Measurements from ENCODE around the gene CXCL9.
"Not testable (repeated sequence)": the region's sequence is repeated elsewhere in the genome, so short reads cannot be mapped to it uniquely, and the experiment has no call there.

Gene CXCL9

DNA sequence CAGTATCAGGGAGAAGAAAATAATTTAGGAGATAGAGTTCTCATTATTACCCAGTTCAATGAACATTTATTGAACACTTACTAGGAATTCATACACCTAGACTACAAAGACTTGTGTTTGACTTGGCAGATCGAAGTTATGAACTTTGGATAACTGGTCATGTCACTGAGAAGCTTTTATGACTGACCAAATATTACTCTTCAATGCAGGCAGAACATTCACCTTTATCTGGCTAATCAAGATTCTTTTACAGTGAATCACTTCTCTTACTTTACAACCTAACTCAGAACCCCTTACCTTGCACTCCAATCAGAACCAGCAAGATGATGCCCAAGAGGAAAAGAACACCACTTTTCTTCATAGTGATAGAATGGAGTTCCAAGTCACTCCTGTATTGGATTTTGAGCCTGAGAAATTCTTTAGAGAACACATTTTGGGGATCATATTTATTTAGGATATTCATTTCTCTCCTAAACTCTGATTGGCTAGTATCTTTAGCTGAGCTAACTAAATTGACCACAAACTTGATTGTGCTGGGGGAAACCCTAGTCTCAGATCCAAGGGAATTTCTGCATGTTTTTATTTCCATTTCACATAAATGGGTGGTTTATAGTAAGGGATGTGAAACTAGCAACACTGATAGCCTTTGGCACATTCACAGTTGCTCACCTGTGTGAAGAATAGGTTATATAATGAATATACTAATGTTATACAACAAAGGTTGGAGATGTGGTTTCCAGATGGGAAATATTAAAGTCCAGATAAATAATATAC lies at the start of gene CXCL9:
CXCL9 (minus strand) TSS at position 421 of the 774 bp plus-strand sequence; CDS start at position 361, 60 bp downstream.
- DNase-seq (ENCODE audit: low read depth in 4 of 4, low spot score in 1 of 4): no peak

DNA sequence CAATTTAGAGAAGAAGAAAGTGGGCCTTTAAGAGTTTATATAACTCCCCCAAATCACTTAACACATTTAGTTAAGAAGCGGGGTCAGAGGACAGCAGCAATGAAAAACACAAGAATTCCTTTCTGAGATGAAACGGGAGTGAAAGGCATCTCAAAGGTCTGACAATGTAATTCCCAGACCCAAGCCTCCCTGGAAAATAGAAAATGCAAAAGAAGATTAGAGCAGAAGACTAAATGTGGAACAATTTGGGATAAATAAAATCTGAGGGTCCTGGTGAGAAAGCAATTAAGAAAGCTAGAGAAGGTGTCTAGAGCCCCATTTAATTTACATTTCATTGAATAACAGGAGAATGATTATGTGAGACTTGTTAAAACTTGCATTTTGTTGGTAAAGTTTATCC lies 48.1 kb upstream of the CXCL9 start:
- DNase-seq (ENCODE audit: low read depth in 4 of 4, low spot score in 1 of 4): no peak

DNA sequence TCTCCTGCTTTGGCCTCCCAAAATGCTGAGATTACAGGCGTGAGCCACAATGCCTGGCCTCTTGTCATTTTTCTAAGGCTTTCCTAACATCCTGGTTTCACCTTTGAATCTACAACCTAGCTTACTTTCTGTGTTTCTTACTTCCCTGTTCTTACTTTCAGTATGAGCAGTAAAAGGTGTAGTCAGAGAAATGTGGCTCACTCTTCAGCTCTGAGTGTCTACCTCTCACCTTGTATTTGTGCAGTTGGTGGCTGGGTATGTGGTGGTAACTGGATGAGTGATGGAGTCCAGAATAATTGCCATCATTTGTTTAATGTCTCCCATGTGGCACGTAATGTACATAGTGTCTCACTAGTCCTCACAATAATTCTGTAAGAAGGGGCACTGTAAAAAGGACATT lies 47.7 kb upstream of the CXCL9 start:
- DNase-seq (ENCODE audit: low read depth in 4 of 4, low spot score in 1 of 4): peak in 1 of 4 experiments; percentile 8

DNA sequence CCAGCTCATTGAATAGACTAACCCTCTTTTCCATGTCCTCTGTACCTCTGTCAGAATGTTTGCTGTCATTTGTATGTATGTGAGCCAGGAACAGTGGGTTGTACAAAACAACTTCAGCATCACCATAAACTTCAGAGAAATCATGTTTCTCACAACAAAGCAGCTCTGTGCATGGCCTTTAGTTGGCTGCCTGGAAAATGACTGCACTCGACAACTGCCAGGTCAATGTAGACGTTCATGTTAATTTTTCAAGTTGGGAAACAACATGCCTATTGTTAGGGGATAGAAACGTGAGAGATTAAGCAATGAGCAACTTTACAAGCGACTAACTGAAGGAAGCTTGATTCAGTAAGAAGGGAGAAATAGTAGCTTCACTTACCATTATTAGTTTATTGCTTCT lies 46.4 kb upstream of the CXCL9 start:
- DNase-seq (ENCODE audit: low read depth in 4 of 4, low spot score in 1 of 4): no peak

DNA sequence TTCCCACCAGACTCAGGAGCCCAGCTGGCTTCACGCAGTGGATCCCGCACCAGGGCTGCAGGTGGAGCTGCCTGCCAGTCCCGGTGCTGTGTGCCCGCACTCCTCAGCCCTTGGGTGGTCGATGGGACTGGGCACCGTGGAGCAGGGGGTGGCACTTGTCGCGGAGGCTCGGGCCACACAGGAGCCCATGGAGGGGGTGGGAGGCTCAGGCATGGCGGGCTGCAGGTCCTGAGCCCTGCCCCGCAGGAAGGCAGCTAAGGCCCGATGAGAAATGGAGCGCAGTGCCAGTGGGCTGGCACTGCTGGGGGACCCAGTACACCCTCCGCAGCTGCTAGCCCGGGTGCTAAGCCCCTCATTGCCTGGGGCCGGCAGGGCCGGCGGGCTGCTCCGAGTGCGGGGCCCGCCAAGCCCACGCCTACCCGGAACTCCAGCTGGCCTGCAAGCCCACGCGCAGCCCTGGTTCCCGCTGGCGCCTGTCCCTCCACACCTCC lies 43.3 kb upstream of the CXCL9 start:
- not testable (repeated sequence) for DNase-seq (ENCODE audit: low read depth in 4 of 4, low spot score in 1 of 4)

DNA sequence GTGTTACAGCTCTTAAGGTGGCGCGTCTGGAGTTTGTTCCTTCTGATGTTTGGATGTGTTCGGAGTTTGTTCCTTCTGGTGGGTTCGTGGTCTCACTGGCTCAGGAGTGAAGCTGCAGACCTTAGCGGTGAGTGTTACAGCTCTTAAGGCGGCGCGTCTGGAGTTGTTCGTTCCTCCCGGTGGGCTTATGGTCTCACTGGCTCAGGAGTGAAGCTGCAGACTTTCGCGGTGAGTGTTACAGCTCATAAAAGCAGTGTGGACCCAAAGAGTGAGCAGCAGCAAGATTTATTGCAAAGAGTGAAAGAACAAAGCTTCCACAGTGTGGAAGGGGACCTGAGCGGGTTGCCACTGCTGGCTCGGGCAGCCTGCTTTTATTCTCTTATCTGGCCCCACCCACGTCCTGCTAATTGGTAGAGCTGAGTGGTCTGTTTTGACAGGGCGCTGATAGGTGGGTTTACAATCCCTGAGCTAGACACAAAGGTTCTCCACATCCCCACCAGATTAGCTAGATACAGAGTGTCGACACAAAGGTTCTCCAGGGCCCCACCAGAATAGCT lies 42.6 kb upstream of the CXCL9 start:
- not testable (repeated sequence) for DNase-seq (ENCODE audit: low read depth in 4 of 4, low spot score in 1 of 4)

DNA sequence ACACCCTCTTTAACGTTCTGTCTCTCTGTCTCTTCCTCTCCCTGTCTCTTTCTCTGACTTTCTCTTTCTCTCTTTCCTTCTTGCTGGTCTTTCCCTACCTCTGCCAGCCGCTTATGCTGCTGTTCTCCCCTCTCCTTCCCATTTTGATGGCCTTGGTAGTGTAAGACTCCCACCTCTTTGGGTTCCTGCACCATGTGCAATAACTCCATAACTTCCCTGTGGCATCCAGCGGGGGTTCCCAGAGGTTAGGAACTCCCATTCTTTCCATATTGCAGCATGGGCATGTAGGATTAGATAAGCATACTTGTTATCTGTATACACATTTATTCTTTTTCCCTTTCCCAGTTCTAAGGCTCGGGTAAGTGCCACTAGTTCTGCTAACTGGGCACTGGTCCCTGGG lies 37.4 kb upstream of the CXCL9 start:
- not testable (repeated sequence) for DNase-seq (ENCODE audit: low read depth in 4 of 4, low spot score in 1 of 4)

DNA sequence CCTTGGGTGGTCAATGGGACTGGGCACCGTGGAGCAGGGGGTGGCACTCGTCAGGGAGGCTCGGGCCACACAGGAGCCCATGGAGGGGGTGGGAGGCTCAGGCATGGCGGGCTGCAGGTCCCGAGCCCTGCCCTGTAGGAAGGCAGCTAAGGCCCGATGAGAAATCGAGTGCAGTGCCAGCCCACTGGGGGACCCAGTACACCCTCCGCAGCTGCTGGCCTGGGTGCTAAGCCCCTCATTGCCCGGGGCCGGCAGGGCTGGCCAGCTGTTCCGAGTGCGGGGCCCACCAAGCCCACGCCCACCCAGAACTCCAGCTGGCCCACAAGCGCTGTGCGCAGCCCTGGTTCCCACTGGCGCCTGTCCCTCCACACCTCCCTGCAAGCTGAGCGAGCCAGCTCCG lies 36.0 kb upstream of the CXCL9 start:
- DNase-seq (ENCODE audit: low read depth in 4 of 4, low spot score in 1 of 4): not testable (repeated sequence)

DNA sequence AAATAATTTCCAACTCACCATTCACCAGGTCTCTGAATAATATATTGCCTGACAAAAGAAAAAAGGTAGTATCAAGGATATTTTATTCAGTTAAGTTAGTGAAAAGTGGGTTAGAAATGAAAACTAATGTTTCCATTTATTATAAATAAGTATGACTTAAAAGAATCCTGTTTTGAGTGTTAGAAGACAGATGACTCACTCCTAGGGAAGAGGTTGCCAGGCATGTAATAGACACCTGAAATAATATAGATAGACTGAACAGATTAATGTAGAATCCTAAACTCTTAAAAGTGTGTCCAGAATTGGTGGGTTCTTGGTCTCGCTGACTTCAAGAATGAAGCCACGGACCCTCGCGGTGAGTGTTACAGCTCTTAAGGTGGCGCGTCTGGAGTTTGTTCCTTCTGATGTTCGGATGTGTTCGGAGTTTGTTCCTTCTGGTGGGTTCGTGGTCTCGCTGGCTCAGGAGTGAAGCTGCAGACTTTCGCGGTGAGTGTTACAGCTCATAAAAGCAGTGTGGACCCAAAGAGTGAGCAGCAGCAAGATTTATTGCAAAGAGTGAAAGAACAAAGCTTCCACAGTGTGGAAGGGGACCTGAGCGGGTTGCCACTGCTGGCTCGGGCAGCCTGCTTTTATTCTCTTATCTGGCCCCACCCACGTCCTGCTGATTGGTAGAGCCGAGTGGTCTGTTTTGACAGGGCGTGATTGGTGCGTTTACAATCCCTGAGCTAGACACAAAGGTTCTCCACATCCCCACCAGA lies 35.1 kb upstream of the CXCL9 start:
- DNase-seq (ENCODE audit: low read depth in 4 of 4, low spot score in 1 of 4): not testable (repeated sequence)

DNA sequence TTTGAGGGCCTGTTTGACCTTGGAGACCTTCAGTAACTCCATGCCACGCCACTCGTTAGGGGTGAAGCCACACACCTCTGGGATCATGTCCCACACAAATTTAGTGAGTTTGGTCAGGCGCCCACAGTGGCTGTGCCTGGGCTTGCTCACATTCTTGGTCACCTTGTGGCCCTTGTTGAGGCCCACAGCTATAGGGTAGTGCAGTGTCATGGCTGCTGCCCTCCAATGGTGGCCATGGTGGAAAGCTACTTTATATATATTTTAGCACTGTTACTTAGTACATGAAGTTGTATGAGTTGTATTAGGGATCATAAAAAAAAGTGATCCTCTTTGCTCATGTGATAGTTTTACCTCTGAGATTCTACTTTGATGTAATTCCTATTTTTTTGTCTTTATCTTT lies 29.5 kb upstream of the CXCL9 start:
- DNase-seq (ENCODE audit: low read depth in 4 of 4, low spot score in 1 of 4): no peak

DNA sequence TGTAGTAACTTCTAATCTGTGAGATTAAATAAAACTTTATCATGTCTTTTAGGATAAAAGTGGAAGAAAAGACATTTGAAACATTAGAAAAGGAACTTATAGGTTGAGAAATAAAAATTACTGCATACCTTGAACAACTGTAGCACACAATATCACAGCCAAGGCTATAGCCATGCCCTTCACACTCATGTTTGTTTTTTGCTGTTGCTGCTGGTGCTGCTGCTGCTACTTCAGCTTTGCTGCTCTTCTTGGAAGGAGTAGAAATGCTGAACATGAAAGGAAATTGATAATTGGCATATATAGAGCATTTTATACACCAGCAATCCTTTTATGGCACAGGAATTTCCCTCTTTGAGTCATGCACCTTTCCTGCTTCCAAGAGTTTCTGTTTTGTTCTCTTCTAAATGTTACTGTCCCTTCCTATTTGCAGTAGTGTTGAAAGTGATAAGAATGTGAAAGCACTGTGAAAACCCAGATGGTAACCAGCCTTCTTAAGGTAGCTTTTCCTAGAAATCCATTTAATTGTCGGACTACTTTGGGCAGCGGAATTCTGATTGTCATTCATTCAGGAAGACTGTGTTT lies 28.6 kb upstream of the CXCL9 start, which contains the start of gene CXCL11:
CXCL11 (minus strand) TSS at position 272 of the 582 bp plus-strand sequence; CDS start at position 189, 83 bp downstream.
- DNase-seq (ENCODE audit: low read depth in 4 of 4, low spot score in 1 of 4): no peak

DNA sequence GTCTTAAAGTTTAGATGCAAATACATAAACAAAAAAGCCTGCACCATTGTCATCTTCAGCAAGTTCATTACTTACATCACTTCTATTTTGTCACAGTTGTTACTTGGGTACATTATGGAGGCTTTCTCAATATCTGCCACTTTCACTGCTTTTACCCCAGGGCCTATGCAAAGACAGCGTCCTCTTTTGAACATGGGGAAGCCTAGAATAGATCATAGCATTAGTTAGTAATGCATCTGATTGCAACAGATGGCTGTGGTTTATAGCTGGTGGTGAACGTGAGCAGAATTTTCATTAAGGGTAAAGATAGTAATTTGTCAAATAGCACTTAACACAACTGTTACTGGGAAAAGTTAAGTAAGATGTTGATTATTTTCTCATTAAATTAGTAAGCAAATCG lies 27.8 kb upstream of the CXCL9 start:
- no peak for DNase-seq (ENCODE audit: low read depth in 4 of 4, low spot score in 1 of 4)

DNA sequence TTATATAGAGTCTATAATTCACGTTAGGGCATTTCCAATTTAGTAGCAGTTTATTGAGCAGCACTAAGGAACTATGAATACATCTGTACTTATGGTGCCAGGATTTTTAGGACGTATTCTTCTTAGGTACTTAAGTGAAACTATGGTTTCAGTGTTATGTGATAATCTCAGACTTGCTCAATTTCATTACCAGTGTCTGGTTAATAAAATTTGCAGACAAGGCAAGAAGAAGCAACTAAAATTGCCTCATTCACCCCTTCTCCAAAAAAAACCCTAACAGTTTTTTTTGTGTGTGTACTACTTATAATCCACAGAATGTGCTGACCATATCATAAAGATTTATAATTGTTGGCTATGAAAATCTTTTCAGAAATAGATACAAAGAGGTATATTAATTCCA lies 22.0 kb upstream of the CXCL9 start:
- DNase-seq (ENCODE audit: low read depth in 4 of 4, low spot score in 1 of 4): no peak

DNA sequence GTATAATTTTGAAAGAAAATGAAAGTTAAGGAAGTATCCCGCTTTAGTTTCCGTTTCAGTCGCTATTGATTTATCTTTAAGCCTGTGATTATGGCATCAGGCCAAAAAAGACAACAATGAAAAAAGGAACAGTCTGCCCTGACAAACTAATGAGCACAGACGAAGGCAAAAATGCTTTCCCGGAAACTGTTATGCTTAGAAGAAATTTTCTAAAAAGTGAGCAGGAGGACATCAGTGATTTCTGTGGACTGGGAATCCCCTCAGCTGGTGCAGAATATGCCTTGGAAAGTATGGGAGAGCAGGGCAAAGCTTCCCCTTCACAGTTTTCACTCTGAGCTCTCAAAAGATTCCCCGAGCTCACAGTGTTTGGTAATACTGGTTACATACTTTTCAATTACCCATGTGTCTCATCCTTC lies 21.0 kb upstream of the CXCL9 start:
- DNase-seq (ENCODE audit: low read depth in 4 of 4, low spot score in 1 of 4): no peak

DNA sequence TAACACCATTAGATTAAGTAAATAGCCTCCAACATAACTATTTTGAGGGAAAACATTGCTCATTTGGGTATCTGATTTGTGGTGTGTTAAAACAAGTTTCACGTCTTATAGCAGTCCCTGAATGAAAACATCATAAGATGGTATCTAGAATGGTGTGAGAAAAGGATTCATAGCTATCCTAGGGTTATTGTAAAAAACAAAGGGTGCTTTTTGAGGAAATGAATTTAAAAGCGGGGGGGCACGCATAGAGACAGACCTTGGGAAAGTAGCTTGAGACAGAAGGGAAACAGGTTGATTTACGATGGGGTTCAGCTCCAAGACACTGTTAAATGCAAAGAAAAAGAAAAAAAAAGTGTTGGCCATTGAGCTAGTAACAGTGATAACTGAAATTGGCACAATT lies 16.8 kb upstream of the CXCL9 start:
- DNase-seq (ENCODE audit: low read depth in 4 of 4, low spot score in 1 of 4): no peak

DNA sequence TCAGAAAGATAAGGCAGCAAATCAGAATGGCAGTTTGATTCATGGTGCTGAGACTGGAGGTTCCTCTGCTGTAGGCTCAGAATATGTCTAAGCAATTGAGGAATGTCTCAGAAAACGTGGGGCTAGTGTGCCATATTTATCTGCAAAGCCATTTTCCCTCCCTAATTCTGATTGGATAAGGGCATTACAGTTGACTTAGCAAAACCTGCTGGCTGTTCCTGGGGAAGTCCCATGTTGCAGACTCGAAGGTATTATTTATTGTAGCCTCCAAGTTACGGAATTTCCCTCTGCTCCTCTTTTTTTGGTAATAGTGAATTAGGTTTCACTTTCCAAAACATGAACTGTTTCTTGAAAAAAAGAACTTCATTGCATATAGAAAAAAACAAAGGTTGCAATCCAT lies 16.1 kb upstream of the CXCL9 start, which contains the start of gene CXCL10:
CXCL10 (minus strand) TSS at position 109 of the 400 bp plus-strand sequence; CDS start at position 43, 66 bp downstream.
- DNase-seq (ENCODE audit: low read depth in 4 of 4, low spot score in 1 of 4): no peak

DNA sequence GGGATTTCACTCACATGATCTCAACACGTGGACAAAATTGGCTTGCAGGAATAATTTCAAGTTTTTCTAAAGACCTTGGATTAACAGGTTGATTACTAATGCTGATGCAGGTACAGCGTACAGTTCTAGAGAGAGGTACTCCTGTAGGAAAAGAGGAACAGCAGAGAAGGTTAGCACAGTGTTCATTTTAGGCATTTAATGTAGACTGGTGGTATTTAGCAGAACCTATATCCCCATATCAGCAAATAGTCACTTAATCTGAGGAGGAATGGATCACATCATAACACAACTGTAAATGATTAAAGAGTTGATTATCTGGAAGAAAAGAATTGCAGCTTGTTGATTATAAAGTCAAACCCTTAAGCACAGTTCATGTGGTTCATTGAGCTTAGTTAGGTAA lies 15.4 kb upstream of the CXCL9 start:
- no peak for DNase-seq (ENCODE audit: low read depth in 4 of 4, low spot score in 1 of 4)

DNA sequence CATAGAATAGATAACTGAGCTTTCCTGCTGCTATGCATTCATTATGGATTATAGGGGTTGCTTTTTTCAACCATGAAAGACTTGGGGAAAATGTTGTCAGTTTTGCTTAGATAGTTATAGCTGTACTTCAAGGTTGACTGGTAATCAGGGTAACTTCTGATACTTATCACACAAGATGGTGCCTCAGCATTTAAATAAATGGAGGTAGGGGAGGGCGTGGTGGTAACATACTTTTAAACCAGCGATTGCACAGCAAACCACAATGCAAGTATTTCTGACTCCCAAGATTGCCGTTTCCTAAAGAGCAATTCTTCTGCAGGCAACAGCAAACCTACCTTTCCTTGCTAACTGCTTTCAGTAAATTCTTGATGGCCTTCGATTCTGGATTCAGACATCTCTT lies 14.7 kb upstream of the CXCL9 start:
- DNase-seq (ENCODE audit: low read depth in 4 of 4, low spot score in 1 of 4): no peak

DNA sequence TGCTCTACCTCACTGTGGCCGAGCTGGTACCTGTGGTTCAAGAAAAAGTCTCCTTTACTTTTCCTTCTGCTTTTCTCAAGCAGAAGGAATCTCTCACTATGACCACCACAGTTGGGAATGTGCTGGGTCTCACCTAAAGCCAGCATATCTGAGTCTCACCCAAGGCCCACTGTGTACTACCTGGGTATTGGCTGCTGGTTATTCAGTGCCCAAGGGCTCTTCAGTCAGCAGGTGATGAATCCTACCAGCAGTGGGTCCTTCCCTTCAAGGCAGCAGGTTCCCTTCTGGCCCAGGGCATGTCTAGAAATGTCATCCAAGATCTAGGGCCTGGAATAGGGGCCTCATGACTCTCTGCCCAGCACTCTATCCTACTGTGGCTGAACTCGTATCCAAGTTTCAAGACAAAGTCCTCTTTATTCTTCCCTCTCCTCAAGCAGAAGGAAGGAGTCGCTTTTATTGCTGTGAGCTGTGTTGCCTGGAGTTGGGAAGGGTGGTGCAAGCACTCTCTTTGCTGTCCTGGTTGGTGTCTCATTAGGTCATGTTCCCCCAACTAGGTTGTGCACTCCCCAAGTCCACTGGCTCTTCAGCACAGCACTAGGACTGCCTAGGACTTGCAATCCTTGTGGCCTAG lies 9.9 kb upstream of the CXCL9 start:
- DNase-seq (ENCODE audit: low read depth in 4 of 4, low spot score in 1 of 4): no peak

DNA sequence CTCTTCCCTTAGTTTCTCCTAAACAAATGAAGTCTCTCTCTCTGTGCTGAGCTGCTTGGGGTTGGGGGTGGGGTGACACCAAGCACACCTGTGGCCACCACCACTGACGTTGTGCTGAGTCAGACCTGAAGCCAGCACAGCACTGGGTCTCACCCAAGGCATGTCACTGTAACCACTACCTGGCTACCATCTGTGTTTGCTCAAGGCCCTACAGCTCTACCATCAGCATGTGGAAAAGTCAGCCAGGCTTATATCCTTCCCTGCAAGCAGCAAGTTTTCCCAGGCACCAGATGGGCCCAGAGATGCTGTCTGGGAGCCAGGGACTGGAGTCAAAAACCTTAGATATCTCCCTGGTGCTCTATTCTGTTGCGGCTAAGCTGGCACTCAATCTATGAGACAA lies 9.1 kb upstream of the CXCL9 start:
- DNase-seq (ENCODE audit: low read depth in 4 of 4, low spot score in 1 of 4): no peak

DNA sequence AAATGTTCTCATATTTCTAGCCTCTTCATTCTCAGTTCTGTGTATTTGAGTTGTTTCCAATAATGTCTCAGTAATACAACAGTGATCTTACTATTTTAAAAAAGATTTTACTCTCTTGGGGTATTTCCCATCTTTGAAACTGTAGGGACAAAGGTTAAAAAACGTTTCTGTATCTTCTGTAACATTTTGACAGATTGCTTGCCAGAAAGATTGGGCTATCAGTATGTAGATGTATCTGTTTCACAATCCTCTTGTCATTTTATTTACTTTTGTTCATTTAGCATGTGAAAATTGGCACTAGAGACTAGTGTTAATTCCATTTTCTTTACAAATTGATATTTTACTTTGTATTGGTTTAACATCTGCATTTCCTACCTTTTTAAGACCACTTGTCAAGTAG lies 6.2 kb upstream of the CXCL9 start:
- no peak for DNase-seq (ENCODE audit: low read depth in 4 of 4, low spot score in 1 of 4)

Data from stimulated activated CD4-positive, alpha-beta T cell treated with anti-CD3 and anti-CD28 coated beads, Interleukin-1b, Interleukin-23, amount 100 ng/mL, for 24 hours (primary cell).